HG03558 (cell line): ENCODE results near the gene KATNAL2.
A peak's percentile ranks its signal among the peaks of the same experiment; 100 is the strongest.
"Not testable (repeated sequence)": the region's sequence is repeated elsewhere in the genome, so short reads cannot be mapped to it uniquely, and the experiment has no call there.

Source experiments
- ATAC-seq: cut with Tn5 transposase; IDR thresholded peaks from one replicate; pipeline ENCODE4 v1.9.1; 2021; ENCODE audit warnings: moderate number of reproducible peaks; ENCODE audit not compliant: unreplicated experiment; ENCODE audit errors: extremely low read depth

The KATNAL2 gene

DNA sequence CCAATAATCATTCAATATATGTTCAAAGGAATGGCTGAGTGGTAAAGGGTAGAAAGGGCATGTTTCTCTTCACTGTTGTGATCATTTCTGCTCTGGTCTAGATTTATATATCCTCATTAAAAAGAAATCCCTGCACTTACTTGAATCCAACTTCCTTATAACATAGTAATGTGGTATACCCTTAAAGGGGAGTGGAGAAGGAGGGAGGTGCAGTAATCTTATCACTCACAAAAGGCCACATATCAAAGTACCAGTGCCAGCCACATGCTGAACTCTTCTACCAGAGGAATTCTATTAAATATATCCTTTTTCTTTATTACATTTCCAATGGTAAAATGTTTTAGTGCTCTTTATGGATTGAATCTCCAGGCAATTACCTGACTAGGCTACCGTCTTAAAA, 3.3 kb downstream of the KATNAL2 start:
- no peak for ATAC-seq

GRCh38 chr18:46939337-46939963, 22.0 kb downstream of the KATNAL2 start:
- no peak for ATAC-seq

GRCh38 chr18:46939998-46940571, 22.7 kb downstream of the KATNAL2 start:
- ATAC-seq: no peak

DNA sequence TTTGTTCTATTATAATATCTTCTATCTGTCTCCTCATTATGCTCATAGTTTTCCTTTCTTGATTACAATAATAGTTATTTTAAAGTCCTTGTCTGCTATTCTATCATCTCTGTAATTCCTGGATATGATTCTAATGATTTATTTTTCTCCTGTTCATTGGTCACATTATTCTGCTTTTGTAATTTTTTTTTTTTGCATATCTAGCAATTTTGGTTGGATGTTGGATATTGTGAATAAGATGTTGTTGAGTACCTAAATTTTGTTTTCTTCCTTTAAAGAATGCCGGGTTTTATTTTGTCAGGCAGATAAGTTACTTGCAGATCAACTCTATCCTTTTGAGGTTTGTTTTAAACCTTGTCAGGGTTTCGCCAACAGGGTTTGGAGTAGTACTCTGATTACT, 25.2 kb downstream of the KATNAL2 start:
- ATAC-seq: no peak

GRCh38 chr18:46946656-46947282, 29.4 kb downstream of the KATNAL2 start:
- ATAC-seq: peak; percentile 87

DNA sequence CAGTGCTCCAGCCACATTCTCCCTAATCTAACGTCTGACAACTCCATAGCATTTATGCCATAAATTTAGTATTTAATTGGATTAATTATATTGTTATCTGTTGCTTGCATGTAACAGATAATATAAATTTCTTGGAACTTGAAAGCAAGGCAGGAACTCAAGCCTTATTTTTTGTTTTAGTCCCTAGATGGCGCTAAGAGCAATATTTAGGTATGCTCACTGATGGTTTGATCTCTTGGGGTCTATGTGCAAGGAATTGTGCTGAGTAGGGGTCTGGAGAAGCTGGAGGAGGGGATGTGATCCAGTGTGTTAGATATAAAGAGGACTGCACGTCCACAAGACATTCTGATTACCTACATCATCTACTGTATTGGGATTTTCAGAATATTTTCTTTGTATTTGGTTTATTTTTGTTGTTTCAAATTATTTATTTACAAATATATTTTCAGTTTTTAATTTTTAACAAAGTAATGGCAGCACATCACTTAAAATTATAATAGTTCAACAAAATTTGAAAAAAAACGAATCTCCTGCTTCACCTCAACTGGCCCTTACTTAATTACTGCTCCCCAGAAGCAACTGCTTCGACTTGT, 32.8 kb downstream of the KATNAL2 start:
- ATAC-seq: no peak

DNA sequence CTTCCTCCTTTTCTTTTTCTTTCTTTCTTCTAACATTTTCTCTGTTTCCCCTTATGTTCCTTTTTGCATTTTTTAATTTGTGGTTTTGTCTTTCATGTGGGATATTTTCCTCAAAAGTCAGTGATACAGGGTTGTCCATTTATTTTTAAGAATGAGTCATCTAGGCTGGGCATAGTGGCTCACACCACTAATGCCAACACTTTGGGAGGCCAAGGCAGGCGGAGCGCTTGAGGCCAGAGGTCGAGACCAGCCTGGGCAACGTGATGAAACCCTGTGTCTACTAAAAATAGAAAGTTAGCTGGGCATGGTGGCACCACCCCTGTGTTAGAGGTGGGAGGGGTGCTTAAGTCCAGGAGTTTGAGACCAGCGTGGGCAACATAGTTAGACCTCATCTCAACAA, 35.8 kb downstream of the KATNAL2 start:
- no peak for ATAC-seq

DNA sequence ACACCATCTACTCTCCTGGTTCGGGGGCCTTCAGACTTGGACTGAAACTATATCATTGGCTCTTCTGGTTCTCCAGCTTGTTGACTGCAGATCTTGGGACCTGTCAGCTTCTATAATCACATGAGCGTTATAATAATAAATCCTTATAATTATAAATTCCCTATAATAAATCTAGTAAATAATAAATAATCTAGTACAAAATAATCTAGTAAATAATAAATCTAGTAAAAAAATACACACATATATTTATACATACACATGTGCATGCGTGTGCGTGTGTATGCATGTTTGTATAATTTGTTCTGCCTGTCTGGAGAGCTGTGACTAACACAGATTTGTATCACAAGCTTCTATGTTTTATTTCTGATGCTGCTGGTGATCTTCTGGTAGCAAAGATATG, 40.8 kb downstream of the KATNAL2 start:
- no peak for ATAC-seq

- ATAC-seq: not testable (repeated sequence)
These were observed 46.5 kb downstream of the KATNAL2 start for GRCh38 chr18:46963656-46964578.

DNA sequence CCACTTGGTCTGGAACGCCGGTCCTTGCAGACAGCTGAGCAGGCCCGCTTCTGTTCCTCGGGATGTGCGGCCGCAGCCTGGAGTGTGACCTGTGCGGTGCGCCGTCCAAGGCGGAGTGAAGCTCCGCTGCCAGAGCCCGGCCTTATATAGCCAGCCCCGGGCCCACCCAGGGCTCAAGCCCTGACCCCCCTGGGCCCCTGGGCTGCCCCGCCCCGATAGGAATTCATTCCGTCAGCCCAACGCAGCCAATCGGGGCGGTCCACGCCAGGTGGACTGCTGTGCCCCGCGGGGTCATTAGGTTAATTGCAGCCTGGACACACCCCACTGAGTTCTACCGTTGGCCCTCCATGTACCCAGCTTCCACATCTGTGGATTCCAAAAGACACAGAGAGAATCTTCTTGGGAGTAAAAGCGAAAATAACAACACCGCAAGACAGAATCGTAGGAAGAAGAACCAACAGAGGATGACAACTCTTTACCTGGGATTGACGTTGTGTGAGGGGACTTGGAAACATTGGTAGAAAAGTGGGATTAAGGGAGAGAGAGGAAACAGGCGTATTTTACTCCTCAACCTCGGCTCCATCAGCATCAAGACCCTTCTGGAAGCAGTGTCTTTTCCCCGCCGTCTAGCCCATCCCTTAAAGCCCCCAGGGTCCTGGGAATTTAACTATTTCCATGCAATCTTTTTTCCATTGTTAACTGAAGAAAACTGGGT, 47.3 kb downstream of the KATNAL2 start:
- not testable (repeated sequence) for ATAC-seq

- not testable (repeated sequence) for ATAC-seq
These were observed 48.9 kb downstream of the KATNAL2 start for GRCh38 chr18:46966266-46966665.

GRCh38 chr18:46969551-46969950, 52.1 kb downstream of the KATNAL2 start:
- ATAC-seq: not testable (repeated sequence)

- ATAC-seq: not testable (repeated sequence)
These were observed 102.5 kb downstream of the KATNAL2 start for GRCh38 chr18:47019870-47020269.

DNA sequence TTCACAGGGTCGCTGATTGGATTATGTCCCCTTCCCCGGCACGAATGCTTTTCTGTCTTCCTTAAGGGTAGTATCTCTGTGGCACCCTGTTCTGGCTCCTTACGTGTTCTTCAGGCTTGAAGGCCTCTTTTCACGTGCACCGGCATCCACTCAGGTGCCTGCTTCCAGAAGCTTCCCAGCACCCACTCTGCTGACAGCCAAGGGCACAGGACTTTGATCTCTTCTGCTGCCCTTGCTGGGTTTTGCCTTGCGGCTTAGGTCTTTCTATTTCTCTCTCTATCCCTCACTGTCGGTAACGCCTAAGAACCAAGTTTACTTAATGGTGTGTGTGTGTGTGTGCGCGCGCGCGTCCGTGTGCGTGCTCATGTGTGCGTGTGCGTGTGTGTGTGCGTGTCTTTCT, 103.4 kb downstream of the KATNAL2 start:
- not testable (repeated sequence) for ATAC-seq

GRCh38 chr18:47022821-47023220, 105.4 kb downstream of the KATNAL2 start:
- ATAC-seq: not testable (repeated sequence)

- not testable (repeated sequence) for ATAC-seq
These were observed 106.5 kb downstream of the KATNAL2 start for GRCh38 chr18:47023769-47024465.

DNA sequence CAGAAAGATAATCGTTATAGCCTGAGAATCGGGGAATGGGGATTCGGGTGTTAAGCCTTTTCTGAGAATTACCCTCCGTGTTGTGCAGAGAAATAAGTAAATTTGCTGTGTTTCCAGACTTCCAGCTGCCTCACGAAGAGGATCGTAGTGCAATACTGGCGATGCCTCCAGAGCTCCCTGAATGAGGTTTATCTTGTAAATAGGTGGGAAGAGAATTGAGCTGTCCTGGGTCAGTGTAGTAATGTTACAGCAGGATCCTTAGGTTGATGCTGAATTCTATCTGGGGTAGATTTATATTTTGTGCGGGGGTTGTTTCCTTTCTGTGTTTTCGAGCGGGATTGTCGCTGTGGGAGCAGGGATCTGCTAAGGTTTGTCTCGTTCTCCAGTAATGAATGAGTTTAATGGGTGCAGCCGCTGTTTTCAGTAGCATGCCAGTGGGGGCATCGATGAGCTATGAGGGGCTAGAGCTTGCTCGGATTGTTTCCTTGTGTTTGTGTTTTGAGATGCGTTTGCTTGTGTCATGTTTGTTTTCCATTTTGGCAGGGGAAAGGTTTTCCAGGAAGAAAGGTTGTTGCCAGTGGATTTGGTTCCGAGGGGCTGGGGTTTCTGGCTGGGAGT, 108.3 kb downstream of the KATNAL2 start:
- not testable (repeated sequence) for ATAC-seq

- not testable (repeated sequence) for ATAC-seq
These were observed 111.3 kb downstream of the KATNAL2 start for GRCh38 chr18:47028738-47029137.
